HG02852 (cell line): ENCODE measurements around the gene SLC27A3.
A peak's percentile ranks its signal among the peaks of the same experiment; 100 is the strongest.

Experiments used
- ATAC-seq: cut with Tn5 transposase; IDR thresholded peaks from one replicate; pipeline ENCODE4 v1.9.1; 2021; ENCODE audit warnings: mild to moderate bottlenecking, moderate library complexity; ENCODE audit not compliant: unreplicated experiment

Gene SLC27A3, protein sequence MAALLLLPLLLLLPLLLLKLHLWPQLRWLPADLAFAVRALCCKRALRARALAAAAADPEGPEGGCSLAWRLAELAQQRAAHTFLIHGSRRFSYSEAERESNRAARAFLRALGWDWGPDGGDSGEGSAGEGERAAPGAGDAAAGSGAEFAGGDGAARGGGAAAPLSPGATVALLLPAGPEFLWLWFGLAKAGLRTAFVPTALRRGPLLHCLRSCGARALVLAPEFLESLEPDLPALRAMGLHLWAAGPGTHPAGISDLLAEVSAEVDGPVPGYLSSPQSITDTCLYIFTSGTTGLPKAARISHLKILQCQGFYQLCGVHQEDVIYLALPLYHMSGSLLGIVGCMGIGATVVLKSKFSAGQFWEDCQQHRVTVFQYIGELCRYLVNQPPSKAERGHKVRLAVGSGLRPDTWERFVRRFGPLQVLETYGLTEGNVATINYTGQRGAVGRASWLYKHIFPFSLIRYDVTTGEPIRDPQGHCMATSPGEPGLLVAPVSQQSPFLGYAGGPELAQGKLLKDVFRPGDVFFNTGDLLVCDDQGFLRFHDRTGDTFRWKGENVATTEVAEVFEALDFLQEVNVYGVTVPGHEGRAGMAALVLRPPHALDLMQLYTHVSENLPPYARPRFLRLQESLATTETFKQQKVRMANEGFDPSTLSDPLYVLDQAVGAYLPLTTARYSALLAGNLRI

DNA sequence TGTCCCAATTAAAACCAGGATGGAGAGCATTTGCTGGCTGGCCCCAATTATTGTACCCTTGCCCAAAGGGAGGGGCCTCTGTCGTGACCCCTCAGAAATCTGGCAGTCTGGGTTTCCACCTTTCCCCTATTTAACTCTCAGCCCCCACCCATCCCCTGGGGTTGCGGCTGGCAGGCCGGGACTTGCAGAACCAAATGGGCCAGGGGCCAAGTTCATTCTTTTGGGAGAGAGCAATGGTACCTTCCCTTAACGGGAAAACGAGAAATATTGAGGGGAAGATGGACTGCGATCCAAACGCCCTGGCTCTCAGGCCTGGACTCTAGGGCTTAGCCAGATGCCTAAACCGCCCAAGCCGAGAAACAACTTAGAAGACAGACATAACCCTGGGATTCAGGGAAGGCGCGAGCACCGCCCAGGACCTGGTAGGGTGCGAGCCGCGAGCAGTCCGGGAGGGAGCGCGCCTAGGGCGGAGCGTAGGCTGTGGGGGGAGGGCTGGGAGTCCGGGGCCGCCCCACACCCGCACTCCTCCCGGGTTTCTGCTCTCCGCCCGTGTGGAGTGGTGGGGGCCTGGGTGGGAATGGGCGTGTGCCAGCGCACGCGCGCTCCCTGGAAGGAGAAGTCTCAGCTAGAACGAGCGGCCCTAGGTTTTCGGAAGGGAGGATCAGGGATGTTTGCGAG is at the start of gene SLC27A3:
SLC27A3 (plus strand) TSS at position 628 of the 678 bp plus-strand sequence. CDS start 91 bp downstream, outside the sequence.
- peak; percentile 37 for ATAC-seq

DNA sequence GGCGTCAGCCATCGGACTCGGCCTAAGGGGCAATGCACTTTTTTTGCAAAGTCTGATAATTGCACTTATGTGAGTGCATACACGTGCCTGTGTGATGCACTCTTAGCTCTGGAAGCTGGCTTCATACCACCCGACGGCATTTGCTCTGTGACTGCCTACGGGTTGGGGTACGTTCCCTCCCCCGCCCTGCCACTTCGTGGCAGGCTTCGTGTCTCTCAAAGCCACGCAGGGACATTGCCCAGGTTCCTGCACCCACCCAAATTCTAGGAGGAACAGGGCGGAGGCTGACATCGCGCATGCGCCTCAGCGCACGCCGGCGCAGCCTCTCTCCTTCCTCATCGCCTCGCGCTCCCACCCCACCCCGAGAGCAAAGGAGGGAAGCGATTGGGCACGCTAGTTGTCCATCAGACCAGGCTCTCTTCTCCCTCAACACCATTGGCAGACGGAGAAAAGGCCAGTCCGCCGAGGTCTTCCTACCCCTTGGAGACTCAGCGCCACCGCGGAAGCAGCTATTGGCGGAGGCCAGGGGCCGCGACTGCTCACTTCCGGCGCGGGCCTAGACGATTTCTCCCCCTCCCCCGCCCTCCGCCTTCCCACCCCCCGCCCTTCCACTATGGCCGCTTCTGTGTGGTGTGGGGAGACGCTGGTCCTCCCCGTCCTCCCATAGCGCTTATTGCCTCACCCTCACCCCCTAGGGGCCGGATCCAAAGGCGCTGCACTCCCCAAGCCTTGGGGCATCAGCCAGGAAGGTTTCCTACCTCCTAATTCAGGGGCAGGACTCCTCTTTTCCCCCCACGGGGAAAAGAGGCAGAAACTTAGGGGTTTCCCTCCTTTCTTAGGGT is 47.5 kb upstream of the SLC27A3 start, which contains the start of gene INTS3:
INTS3 (plus strand) TSS at position 588 of the 842 bp plus-strand sequence. CDS start 585 bp downstream, outside the sequence.
- peak; percentile 93 for ATAC-seq

DNA sequence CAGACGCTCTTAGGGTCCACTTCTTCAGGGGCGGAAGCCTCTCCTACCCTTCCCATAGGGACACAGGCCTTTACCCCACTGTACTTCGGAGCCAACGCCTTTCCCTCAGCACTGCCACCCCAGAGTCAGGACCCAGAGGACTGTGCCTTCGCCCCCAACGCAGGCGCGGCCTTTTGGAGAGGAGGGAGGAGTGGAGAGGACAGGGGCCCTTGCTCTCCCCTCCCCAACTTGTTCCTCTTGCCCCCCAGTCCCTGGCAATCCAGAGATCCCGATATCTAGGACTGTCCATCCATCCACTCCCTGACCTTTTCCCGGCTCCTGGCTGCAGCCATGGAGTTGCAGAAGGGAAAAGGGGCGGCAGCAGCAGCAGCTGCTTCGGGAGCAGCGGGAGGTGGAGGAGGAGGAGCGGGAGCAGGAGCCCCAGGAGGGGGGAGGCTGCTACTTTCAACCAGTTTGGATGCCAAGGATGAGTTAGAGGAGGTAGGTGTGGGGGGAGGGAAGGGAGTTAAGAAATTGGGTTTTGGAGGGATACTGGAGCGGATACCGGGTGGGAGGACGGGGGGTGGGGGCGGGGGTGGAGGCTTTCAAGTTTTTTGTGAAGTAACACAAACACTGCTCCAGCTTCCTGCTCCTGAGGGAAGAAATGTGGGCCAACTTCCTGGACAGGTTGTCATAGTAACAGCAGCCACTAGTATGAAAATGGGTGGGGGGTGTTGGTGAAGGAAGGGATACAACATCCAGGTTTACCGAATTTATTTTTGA is 46.7 kb upstream of the SLC27A3 start:
- no peak for ATAC-seq

DNA sequence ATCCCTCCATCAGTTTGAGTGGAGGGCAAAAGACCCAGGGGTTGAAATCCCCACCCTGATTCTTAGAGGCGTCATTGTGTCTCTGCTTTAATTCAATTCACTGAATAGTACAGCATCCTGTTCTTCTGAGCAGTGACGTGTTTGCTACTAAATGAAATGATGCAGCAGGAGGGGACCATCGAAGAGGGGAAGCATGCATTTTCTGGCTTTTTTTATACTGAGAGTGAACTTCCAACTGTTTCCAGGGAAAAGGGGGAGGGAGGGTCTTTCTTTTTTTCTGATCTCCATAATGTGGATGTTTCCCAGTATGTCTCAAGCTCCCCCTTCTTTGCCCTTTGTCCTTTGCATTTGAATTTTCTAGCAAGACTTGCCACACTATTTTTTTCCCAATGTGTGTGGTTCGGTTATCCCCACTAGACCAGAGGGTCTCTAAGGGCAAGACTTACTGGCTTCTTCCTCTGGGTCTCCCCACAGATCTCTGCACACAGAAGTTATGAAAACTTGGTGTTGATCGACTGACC is 44.7 kb upstream of the SLC27A3 start:
- no peak for ATAC-seq

DNA sequence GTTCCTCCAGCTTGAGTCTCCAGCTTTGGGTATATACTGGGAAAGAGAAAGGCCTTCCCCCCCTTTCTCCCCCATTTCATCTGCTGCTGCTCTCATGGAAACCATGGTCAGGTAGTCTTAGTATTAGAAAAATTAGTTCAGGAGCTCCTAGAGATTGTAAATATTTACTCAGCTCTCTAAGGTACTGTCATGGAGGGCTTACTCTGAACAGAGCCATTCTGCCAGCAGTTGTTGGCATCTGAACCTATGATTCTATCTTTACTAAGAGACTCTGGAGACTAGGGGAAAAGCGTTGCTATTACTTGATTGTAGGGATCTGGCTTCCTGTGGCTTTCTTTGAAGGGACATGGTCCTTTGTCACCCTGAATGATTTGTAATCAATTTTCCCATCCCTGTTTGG is 41.2 kb upstream of the SLC27A3 start:
- no peak for ATAC-seq

DNA sequence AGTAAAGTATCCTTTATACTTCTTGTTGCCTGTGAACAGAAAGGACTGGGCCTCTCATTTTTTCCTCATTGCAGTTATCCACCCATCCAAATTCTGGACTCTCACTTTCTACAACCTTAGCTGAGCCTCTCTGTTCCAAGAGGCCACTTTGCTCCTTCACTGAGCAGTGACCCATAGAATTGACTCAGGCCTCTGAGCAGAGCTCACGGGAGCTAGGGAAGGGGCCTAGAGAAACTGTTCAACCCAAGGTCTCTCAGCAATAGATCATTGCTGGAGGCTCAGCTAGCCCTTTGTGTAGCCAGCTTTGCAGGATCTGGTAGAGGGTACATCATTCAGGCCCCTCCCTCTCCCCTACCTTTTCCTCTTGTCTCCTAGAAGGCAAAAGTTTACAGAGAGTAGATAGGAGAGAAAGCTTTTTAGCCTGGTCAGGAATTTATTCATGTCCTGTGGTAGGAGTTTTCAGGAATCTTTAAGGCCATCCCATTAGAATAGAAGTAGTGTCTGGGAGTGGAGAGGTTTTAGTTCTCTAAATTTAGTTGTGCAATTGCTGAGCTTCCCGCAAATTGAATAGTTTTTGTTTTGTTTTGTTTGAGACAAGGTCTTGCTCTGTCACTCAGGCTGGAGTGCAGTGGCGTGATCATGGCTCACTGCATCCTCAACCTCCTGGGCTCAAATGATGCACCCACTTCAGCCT is 40.7 kb upstream of the SLC27A3 start:
- ATAC-seq = no peak

DNA sequence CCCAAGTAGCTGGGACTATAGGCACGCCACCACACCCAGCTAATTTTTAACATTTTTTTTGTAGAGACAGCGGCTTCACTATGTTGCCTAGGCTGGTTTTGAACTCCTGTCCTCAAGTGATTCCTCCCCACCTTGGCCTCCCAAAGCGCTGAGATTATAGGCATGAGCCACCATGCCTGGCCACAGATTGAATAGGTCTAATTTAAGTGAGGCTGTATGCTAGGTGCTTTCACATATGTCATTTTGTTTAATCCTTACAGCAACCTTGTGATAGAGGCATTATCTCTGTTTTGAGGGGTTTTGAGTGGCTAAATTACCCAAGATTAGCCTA is 40.2 kb upstream of the SLC27A3 start:
- ATAC-seq = no peak

DNA sequence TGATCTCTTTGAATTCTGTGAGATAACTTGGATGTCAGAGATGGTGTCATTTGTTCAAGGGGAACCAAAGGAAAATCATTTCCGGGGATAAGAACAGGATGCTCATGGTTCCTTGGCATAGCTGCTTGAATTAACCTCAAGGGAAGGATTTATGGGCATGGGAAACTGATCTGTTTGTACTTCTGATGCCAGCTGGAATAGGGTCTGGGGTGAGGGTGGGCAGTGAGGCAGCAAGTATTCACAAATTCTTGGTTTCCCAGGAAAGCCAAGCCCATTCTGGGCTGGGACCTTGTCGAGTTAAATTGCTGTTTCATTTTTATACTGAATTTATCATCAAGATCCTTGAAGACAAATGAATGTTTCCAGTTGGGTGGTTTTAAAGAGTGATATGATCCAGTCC is 33.2 kb upstream of the SLC27A3 start:
- no peak for ATAC-seq

DNA sequence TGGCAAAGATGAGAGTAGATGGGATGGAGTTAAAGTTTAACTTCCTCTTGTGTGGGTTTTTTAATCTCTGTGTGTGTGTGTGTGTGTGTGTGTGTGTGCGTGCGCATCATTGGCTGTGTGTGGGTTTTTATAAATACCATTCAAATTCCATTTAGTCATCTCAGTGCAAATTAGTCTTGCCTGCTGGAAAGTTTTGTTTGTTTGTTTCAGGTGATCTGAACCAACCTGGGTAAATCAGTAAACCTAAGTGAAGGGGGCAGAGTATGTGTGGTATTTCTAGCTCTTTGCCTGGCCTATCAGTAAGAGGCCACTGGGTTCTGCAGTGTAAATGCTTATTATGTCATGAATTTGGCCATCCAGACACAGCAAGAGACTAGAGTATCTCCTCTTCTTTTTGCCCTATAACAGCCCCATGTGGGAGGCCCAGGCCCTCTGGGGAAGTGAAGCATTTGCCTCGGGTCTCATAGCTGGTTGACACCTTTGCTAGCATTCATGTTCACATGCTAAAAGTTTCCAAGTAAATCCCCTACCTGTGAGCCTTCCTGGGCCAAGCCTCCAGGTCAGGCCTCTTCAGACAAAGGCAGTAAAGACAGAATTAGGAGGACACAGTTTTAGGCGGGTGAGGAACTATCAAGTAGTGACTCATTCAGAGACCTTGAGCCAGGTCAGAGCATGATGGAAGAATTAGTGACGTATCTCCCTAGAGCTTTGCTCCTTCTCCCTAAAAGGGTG is 32.6 kb upstream of the SLC27A3 start:
- ATAC-seq = peak; percentile 71

DNA sequence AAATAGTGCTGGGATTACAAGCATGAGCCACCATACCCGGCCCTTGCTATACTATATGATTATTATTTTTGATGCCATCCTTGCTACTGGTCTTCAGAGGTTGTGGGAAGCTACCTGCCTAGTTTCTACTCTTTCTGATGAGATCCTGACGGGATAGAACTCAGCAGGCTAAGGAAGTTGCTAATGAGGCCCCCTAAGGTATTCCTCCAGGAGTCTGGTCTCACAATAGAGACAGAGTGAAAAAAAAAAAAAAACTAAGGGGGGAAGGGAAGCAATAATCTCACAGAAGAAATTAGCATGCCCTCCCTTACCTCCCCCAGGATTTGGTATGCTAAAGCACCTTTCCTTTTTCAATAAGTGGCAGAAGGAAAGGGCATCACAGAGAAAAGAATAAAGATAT is 29.8 kb upstream of the SLC27A3 start:
- ATAC-seq = no peak

DNA sequence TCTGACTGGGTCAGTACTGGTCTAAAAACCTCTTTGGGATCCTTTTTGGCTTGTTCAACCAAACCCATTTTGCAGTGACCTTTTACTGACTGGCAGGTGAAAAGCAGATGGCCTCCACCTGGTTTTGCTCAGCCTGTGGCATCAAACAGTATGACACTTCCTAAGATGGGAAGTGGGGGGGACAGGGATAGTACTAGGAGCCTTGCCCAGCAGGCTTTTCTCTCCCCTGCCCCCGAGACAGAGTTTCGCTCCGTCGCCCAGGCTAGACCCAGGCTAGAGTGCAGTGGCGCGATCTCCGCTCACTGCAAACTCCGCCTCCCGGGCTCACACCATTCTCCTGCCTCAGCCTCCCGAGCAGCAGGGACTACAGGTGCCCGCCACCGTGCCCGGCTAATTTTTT is 29.0 kb upstream of the SLC27A3 start:
- ATAC-seq = no peak

DNA sequence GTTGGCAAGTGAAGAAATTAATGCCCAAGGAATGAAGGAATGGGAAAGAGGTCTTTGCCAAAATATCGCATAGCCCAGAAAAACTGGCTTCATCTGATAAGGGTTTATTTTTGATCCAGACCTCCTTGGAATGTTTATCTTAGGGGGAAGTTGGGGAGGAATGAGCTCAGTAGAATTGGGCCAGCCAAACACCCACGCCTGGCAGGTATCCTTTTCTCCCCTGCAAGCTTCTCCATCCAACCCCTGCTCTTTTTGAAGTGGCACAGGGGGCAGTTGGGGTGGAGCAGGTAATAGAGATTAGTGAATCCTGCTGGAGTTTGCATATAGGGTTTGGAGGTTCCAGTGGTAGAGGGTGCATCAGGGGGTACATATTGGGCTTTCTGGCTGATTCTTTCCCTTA is 26.3 kb upstream of the SLC27A3 start:
- no peak for ATAC-seq

DNA sequence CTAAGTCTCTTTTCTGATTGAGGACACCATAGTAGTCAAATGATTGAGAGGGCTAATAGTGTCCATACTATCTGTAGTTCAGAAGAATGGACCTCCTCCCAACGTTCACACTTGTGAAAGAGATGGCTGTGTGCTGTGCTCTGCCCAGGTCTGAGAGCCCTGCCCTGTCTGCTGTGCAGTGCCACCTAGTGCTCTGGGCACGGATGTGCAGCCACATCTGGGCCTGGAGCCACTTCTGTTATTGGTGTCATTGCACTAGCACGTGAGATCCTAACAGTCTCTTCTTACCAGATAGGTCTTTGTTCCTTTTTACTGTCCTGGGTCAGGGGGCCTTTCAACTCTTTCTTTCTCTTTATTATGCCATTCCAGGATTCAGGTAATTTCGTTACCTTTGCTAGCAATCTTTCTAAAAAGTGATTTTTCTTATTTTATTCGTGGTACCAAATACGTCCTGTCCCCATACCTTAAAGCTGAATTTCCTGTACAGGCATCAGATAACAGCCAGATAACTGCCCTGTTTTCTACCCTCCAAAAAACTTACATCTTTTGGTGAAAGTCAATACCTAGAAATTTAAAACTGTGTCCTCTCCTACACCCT is 25.7 kb upstream of the SLC27A3 start:
- peak; percentile 75 for ATAC-seq

DNA sequence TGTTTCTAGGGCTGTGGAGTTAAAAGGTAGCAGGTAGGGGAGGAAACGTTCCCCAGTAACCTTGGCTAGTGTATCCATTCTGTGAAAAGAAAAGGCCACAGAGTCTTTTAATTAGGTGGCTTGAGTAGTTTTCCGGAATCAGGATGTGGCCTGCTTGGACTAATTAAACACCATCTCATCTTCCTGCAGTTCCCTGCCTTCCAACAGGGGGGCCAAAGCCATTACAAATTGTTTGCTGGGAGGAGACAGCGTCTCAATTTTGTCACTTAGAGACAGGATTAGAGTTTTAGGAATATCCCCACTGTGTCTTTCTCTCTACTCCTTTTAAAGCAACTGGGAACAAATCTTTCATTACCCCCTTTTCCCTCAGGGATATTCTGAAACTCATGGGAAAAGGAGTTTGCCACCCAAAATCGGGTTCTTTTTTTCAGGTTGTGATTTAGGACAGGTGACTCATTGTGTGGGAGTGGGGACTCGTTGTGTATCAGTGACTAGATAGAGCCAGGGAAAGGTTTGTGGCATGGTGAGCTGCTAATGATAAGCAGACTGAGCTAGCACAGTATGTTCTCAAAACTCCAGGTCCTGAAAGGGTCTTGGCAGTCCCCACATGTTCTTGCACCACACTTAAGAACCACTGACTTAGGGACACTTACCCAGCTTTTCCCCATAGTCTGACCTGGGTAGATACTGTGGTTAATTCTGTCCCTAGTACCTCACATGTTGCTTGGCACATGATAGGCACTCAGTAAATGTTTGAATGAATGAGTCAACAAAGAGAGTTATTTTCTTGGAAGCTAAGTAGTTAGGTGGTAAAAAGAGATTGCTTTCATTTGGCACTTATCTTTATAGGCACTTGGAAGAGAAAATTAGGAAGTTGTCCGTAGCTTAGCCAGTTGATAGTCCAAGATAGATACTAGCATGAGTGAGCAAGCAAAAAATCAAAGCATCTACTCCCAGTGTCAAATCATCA is 24.9 kb upstream of the SLC27A3 start:
- no peak for ATAC-seq

DNA sequence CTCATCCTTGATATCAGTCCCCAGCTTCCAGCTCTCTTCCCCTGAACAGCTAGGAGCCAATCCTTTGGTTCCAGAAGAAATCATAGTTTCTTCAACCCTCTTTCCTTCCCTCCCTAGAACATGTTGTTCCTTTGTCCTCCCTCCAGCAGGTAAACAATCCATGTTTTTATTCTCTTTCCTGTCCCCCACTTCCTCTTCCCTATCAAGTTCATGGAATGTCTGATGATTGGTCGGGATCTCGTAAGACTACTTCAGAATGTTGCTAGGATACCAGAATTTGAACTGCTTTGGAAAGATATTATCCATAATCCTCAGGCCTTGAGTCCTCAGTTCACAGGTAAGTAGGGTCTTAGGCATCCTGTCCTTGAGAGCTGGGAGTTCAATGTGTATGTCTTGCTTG is 23.1 kb upstream of the SLC27A3 start:
- ATAC-seq = no peak

DNA sequence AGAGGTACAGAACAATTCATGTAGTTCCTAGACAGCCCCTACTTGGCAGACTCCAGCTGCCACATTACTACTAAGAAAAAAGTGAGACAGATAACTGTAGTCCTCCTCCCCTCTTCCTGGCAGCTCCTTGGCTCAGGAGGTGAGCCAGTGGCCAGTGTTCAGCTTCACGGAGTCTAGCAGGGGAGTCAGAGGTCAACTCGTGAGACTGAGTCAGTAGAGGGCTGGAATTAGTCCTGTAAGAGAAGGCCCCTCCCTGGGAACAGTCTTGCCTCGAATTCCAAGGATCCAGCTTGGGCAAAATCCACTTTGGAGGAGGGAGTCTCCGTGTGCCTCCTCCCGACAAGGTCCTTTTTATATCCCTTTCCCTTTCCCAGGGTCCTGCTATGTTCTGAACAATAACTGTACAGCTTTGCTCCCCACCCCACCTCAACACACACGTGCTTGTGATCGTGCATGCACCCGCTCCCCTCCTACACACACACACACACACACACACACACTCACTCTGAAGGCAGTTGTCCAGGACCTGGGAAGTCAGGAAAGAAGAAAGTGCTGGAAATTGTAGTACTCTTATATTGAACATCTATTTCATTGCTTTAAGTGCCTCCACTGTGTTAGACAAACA is 22.5 kb upstream of the SLC27A3 start:
- ATAC-seq = no peak

DNA sequence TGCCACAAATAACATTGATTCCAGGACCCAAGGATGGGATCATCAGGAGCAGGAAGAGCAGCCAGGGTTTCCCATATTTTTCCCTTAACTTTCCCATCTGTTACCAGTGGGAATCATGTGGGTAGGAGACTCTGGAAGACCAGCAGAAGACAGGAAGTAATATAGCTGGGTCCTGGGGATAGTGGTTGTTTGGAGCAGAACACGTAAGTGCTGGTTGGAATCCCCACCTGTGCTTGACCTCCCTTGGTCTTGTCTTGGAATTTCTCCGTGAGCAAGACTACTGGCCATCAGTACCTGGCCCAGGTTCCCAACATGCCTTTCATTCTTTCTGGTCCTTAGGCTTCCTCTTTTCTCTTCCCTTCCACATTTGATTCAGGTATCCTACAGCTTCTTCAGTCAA is 20.9 kb upstream of the SLC27A3 start:
- no peak for ATAC-seq
